Fibroblast of villous mesenchyme (primary cell): Measurements from ENCODE around the gene CNTNAP2. TPM values are rescaled to one million over a fixed set of nuclear protein-coding genes. Genes with fewer than 3 reads are reported as not detected.

Experiments
- DNase-seq: peaks from one replicate; pipeline ENCODE4 v3.0.0-alpha.2; 2010; ENCODE audit warnings: low read depth
- H3K4me3 ChIP-seq: 2 replicates; pipeline ENCODE4 v1.5.1; 2011; ENCODE audit warnings: low read depth, mild to moderate bottlenecking, low read length
- total RNA-seq: library from RNA; depleted of rRNA; stranded (reverse); fragments of >200 nt; gene quantifications from 2 replicates; pipeline ENCODE4 v1.2.3, GENCODE V29; 2012
- TF ChIP-seq, protein P1 (sequence below): IDR thresholded peaks from 2 replicates; pipeline ENCODE4 v1.5.1; 2012; ENCODE audit warnings: low read depth, mild to moderate bottlenecking, low read length; ENCODE audit not compliant: insufficient read depth

The CNTNAP2 gene
- total RNA-seq, 1 donor = not detected

DNA sequence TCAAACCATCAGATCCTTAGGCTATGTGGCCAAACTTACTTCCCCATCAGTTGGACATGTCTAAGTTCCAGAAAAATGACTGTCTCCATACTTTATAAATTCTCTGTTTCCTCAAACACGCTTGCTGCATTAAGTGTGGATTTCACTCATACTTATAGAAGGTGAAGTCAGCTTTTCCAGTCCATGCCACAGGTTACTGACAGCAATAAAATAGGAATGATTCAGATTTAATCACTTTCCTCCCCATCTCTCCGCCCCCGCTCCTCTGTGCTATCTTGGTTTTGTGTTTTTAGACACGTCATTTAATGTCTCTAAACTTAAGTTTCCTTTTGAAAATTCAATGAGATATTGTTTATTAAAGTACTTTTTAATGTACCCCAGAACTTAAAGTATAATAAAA lies 1376.0 kb downstream of the CNTNAP2 start:
- H3K4me3 ChIP-seq = no peak overlapping the region
- DNase-seq = no peak
- TF ChIP-seq, protein P1, sequence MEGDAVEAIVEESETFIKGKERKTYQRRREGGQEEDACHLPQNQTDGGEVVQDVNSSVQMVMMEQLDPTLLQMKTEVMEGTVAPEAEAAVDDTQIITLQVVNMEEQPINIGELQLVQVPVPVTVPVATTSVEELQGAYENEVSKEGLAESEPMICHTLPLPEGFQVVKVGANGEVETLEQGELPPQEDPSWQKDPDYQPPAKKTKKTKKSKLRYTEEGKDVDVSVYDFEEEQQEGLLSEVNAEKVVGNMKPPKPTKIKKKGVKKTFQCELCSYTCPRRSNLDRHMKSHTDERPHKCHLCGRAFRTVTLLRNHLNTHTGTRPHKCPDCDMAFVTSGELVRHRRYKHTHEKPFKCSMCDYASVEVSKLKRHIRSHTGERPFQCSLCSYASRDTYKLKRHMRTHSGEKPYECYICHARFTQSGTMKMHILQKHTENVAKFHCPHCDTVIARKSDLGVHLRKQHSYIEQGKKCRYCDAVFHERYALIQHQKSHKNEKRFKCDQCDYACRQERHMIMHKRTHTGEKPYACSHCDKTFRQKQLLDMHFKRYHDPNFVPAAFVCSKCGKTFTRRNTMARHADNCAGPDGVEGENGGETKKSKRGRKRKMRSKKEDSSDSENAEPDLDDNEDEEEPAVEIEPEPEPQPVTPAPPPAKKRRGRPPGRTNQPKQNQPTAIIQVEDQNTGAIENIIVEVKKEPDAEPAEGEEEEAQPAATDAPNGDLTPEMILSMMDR = no peak

DNA sequence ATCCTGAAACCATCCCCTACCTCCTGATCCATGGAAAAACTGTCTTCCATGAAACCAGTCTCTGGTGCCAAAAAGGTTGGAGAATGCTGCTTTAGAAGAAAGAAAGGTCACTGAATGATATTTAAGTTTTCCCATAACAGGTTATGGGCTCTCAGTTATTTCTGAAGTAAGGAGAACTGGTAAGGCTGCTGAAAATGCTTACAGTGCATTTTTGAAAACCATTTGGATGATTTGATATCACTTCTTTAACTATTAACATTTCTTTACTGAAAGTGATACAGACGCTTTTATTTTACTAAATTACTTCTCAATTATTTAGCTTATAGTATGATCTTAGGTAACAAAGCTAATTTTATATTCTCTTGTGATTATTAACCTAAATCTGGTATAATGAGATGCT lies 1379.6 kb downstream of the CNTNAP2 start:
- DNase-seq = no peak
- TF ChIP-seq, protein P1 = no peak
- H3K4me3 ChIP-seq = no peak overlapping the region

DNA sequence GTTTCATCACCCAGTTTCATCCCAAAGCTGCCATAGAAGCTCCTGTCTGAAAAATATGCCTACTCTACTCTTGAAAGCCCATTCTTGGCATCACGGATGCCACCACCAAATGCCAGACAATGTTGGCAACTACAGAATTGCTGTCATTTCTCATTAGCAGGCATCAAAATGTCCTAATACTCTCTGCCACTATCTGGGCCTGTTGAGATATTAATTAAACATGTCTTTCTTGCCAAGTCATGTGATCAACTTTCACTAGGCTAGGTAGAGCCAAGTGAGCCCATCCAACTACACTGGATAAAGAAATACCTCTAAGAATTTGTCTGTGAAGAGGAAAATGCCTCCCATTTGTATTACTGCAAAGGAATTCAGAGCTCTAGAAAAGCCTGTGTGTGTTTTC lies 1380.6 kb downstream of the CNTNAP2 start:
- TF ChIP-seq, protein P1 = no peak
- DNase-seq = no peak

DNA sequence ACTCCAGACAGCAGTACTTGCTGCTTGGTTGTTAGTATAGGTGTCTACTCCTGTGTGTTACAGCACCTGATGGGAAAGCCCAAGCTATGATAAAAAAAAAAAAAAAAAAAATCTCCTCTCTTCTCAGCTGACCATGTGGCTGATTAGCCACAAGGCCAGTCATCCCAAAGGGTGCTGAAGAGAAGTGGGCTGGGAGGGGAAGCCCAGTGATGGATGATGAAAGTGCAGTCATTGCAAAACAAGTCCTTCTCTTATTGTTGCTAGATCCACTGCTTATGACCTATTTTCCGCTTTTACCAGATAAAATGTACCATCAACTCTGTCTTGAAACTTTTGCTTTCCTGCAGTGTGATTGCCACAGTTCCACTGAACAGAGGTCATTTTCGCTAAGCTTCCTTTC lies 1381.5 kb downstream of the CNTNAP2 start:
- TF ChIP-seq, protein P1 = no peak
- no peak for DNase-seq
- H3K4me3 ChIP-seq = no peak overlapping the region

More for the DNA sequence above, 1380.6 kb downstream of the CNTNAP2 start:
- no peak overlapping the region for H3K4me3 ChIP-seq

DNA sequence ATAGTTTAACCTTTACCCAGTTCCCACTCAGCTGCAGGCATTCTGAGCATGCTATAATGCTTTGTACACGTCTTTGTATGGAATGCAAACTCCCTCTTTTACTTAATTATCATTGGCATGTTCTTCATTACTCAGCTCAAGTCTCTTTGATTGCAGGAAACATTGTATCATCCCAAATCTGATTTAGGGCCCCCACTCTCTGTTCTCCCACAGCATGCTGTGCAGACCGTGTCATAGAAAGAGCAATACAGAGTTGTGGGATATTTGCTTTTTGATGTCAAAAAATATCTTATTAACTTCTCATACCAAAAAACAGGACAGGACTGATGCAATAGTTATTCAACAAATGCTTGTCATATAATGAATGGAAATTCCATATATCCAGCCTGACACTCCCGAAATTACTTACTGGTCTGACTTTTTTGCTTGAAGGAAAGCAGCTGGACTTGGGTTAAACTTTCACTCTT lies 1392.5 kb downstream of the CNTNAP2 start:
- no peak for DNase-seq
- H3K4me3 ChIP-seq = no peak overlapping the region

DNA sequence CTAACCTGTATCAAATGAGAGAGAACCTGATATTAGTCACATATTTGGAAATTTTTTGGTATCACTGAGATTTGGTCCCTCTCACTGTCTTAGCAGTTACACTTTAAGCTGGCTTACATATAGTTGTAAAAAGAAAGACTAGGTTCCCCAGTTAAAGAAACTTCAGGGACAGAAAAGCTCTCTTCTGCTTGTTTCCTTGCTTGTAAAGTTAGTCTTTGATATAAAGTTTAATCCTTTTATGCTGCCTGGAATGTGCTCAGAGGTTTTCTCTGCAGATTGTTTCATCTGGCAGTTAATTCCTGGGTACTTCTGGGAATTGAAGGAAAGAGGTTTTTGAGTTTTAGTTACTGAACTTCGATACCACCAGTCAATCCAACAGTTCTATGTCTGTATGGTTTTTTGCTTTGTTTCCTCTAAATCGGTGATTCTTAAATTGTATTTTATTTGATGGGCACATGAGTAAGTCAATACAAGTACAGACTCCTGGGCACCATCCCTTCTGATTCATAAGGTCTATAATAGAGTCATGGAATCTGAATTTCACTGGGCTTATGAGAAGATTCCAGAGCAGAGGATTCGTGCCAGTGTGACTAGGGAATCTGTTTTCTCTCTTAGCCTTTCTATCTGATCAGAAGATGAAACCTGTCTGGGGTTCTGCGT lies 1393.1 kb downstream of the CNTNAP2 start:
- TF ChIP-seq, protein P1 = no peak
- DNase-seq = no peak
- no peak overlapping the region for H3K4me3 ChIP-seq

More for the DNA sequence above, 1392.5 kb downstream of the CNTNAP2 start:
- TF ChIP-seq, protein P1 = no peak

DNA sequence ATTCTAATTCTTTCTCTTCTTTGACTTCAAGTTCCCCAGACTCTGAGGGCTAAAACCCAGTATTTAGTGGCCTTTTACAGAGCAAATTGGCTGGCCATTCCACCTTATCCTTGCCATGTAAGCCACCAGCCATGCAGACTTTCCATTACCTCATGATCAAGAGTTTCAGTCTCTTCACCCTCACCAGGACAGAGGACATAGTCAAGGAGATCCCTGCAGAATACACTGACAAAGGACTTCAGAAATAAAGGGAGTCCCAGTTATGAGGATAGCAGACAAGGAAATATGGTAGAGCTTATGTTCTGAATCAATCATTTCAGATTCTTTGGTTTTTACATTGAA lies 1393.6 kb downstream of the CNTNAP2 start:
- TF ChIP-seq, protein P1 = no peak
- no peak overlapping the region for H3K4me3 ChIP-seq
- no peak for DNase-seq
